GM12872 (cell line): ENCODE data around the gene DENND5B.

Experiments
- TF ChIP-seq, protein P1 (sequence below): IDR thresholded peaks from 3 replicates; pipeline ENCODE4 v1.5.1; 2011; ENCODE audit warnings: low read depth, mild to moderate bottlenecking, low read length, moderate library complexity; ENCODE audit not compliant: insufficient read depth

Gene DENND5B

GRCh38 chr12:31603546-31604009, 12.6 kb upstream of the DENND5B start:
- TF ChIP-seq, protein P1, sequence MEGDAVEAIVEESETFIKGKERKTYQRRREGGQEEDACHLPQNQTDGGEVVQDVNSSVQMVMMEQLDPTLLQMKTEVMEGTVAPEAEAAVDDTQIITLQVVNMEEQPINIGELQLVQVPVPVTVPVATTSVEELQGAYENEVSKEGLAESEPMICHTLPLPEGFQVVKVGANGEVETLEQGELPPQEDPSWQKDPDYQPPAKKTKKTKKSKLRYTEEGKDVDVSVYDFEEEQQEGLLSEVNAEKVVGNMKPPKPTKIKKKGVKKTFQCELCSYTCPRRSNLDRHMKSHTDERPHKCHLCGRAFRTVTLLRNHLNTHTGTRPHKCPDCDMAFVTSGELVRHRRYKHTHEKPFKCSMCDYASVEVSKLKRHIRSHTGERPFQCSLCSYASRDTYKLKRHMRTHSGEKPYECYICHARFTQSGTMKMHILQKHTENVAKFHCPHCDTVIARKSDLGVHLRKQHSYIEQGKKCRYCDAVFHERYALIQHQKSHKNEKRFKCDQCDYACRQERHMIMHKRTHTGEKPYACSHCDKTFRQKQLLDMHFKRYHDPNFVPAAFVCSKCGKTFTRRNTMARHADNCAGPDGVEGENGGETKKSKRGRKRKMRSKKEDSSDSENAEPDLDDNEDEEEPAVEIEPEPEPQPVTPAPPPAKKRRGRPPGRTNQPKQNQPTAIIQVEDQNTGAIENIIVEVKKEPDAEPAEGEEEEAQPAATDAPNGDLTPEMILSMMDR: no peak

DNA sequence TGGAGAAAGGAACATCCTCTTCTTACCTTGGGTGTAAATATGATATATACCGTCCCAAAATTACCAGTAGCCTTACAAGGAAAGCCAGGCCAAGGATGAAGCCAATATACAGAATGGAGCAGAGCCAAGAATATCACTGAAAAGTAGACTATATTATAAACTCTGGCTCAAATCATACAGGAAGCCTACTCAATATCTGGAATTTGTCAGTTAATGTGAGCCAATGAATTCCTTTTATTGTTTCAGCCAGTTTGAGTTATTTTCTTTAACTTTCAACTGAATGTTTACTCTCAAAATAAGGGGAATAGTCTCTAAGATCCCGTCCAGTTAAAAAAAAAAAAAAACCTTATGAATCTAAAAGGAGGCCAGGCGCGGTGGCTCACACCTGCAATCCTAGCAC, 9.8 kb upstream of the DENND5B start:
- TF ChIP-seq, protein P1: no peak

DNA sequence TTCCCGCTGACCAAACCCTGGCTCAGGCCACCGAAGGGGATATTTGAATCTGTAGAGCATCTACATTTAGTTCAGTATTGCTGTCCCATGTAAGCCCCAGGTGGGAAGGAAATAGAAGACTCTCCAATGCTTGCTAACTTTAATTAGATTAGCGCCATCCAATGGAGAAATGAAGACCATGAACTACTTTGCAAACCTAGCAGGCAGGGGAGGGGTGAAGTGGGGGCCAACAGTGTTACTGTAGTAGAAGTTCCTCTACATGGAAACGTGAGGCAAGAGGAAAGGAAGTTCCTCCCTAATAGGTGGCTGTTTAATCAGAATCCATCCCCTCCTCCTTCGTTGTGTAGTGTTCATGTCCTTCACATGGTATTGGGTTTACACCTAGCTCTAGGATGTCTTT, 9.3 kb upstream of the DENND5B start:
- TF ChIP-seq, protein P1: no peak

GRCh38 chr12:31599053-31599452, 8.1 kb upstream of the DENND5B start:
- TF ChIP-seq, protein P1: no peak

- TF ChIP-seq, protein P1: no peak
These were observed 6.1 kb upstream of the DENND5B start for GRCh38 chr12:31597066-31597465.

DNA sequence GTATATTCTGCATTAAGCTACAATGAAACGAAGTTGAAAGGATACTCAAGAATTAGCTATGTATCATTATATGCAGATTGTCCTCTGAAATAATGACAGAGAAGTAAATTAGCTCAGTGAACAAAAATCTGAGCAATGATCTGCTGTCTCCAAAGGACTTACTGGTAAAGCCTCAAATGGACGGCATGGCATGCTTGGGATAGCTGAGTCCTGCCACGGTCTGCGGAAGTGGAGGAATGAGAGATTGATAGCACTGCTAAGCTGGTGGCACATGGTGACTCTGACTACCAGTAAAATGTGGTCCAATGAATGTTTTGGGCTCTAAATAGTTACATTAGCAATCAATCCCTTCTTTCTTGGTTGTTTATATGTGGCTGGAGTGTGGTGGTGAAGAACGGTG, 3.7 kb upstream of the DENND5B start:
- TF ChIP-seq, protein P1: no peak

DNA sequence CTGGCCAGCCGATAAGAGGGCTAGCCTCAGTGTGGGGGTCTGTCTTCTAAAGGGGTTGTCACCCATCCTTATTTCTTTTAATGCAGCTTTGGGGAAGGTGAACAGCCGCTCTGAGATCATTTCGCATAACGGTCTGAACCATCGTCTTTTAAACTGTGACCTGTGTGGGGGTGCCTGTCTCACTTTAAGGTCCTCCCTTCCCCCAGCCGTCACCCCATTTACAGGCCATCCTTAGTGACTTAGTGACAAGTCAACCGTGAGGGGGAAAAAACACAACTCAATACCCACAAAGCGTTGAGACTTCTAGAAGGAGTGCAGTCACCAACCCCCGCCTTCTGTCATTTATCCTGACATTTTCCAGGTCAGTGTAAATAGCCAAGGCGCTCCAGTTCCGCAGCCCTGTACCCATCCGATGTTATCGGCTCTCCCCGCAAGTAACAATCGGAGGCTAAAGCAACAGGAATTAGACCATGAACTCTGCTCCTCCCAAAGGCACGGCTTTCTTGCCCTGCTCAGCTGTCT, 505 bp upstream of the DENND5B start:
- TF ChIP-seq, protein P1: no peak
